GM23338 (cell line): Measurements from ENCODE around the gene KRTAP10-10.

ENCODE experiments used
- CREB1 ChIP-seq: fragments of 250-450 bp; sonication (Bioruptor Pico); IDR thresholded peaks from 2 replicates; pipeline ENCODE4 v1.5.0; 2020; ENCODE audit warnings: low read depth, mild to moderate bottlenecking, moderate library complexity
- EZH2 ChIP-seq: fragments of 200-600 bp; sonication (generic); IDR thresholded peaks from one replicate; pipeline ENCODE4 v1.8.0; 2017; ENCODE audit warnings: antibody characterized with exemption, mild to moderate bottlenecking, low read depth; ENCODE audit not compliant: unreplicated experiment
- EZH2phosphoT487 ChIP-seq: fragments of 200-600 bp; sonication (generic); IDR thresholded peaks from one replicate; pipeline ENCODE4 v1.8.1; 2018; ENCODE audit warnings: antibody characterized with exemption; ENCODE audit not compliant: unreplicated experiment
- JUNB ChIP-seq: IDR thresholded peaks from one replicate; pipeline ENCODE4 v1.6.1; 2016; ENCODE audit warnings: antibody characterized with exemption; ENCODE audit not compliant: unreplicated experiment
- NANOG ChIP-seq: IDR thresholded peaks from 2 replicates; pipeline ENCODE4 v1.6.1; 2016; ENCODE audit warnings: antibody characterized with exemption, borderline replicate concordance
- POLR2AphosphoS5 ChIP-seq: IDR thresholded peaks from 2 replicates; pipeline ENCODE4 v1.6.1; 2016; ENCODE audit warnings: antibody characterized with exemption, low read depth
- REST ChIP-seq: IDR thresholded peaks from one replicate; pipeline ENCODE4 v1.6.1; 2018; ENCODE audit warnings: antibody characterized with exemption; ENCODE audit not compliant: unreplicated experiment
- STAT1 ChIP-seq: IDR thresholded peaks from one replicate; pipeline ENCODE4 v1.6.1; 2016; ENCODE audit warnings: antibody characterized with exemption; ENCODE audit not compliant: unreplicated experiment
- ZNF114 ChIP-seq: fragments of 250-450 bp; sonication (Bioruptor Pico); IDR thresholded peaks from 2 replicates; pipeline ENCODE4 v1.5.0; 2020; ENCODE audit warnings: mild to moderate bottlenecking, moderate library complexity
- ZNF331 ChIP-seq: fragments of 250-450 bp; sonication (Bioruptor Pico); IDR thresholded peaks from 2 replicates; pipeline ENCODE4 v1.5.0; 2020; ENCODE audit warnings: low read depth, mild to moderate bottlenecking, moderate library complexity
- ZNF462 ChIP-seq: fragments of 250-450 bp; sonication (Bioruptor Pico); IDR thresholded peaks from 2 replicates; pipeline ENCODE4 v1.5.0; 2020; ENCODE audit warnings: mild to moderate bottlenecking, moderate library complexity
- TF ChIP-seq, protein P1 (sequence below), 2 experiments: fragments of 200-600 bp in 1 of 2; sonication (generic) in 1 of 2; conservative IDR thresholded peaks; 2 replicates each; pipeline versions ENCODE4 v1.5.1 to v1.6.1; 2016 to 2017; ENCODE audit warnings: antibody characterized with exemption in 2 of 2, low read depth in 2 of 2, mild to moderate bottlenecking in 2 of 2, moderate library complexity in 1 of 2
- TF ChIP-seq, protein P2 (sequence below): IDR thresholded peaks from 2 replicates; pipeline ENCODE4 v1.6.1; 2016; ENCODE audit warnings: antibody characterized with exemption

DNA sequence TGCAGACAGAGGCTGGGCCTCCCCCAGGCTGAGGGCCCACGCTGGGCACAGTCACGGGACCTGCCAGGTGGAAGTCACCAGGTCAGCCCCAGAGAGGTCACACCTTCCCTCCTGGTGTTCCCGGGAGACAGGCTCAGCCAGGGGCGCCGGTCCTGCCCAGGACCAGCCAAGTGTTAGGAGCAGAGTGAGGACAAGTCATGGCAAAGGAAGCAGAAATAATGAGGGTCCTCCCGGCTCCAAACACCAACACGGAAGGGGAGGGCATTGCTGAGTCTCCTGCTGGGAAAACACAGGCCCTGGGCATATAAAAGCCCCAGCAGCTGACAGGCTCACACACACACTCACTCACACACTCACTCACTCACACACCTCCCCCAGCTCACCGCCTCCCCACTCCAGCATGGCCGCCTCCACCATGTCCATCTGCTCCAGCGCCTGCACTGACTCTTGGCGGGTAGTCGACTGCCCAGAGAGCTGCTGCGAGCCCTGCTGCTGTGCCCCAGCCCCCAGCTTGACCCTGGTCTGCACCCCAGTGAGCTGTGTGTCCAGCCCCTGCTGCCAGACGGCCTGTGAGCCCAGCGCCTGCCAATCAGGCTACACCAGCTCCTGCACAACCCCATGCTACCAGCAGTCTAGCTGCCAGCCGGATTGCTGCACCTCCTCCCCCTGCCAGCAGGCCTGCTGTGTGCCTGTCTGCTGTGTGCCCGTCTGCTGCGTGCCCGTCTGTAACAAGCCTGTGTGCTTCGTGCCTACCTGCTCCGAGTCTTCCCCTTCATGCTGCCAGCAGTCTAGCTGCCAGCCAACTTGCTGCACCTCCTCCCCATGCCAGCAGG lies at the start of gene KRTAP10-10:
- TF ChIP-seq, protein P1, sequence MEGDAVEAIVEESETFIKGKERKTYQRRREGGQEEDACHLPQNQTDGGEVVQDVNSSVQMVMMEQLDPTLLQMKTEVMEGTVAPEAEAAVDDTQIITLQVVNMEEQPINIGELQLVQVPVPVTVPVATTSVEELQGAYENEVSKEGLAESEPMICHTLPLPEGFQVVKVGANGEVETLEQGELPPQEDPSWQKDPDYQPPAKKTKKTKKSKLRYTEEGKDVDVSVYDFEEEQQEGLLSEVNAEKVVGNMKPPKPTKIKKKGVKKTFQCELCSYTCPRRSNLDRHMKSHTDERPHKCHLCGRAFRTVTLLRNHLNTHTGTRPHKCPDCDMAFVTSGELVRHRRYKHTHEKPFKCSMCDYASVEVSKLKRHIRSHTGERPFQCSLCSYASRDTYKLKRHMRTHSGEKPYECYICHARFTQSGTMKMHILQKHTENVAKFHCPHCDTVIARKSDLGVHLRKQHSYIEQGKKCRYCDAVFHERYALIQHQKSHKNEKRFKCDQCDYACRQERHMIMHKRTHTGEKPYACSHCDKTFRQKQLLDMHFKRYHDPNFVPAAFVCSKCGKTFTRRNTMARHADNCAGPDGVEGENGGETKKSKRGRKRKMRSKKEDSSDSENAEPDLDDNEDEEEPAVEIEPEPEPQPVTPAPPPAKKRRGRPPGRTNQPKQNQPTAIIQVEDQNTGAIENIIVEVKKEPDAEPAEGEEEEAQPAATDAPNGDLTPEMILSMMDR (conservative IDR thresholded peaks at IDR 0.05; ENCODE audit: low read depth in 2 of 2): no peak
- TF ChIP-seq CREB1 (CRISPR knock-in tag): no peak
- no peak for TF ChIP-seq EZH2
- TF ChIP-seq REST: no peak
- TF ChIP-seq POLR2AphosphoS5: no peak
- TF ChIP-seq ZNF114 (CRISPR knock-in tag): no peak
- no peak for TF ChIP-seq EZH2phosphoT487
- TF ChIP-seq JUNB: no peak
- TF ChIP-seq, protein P2, sequence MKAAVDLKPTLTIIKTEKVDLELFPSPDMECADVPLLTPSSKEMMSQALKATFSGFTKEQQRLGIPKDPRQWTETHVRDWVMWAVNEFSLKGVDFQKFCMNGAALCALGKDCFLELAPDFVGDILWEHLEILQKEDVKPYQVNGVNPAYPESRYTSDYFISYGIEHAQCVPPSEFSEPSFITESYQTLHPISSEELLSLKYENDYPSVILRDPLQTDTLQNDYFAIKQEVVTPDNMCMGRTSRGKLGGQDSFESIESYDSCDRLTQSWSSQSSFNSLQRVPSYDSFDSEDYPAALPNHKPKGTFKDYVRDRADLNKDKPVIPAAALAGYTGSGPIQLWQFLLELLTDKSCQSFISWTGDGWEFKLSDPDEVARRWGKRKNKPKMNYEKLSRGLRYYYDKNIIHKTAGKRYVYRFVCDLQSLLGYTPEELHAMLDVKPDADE: no peak
- no peak for TF ChIP-seq NANOG
- no peak for TF ChIP-seq STAT1
- no peak for TF ChIP-seq ZNF462 (CRISPR knock-in tag)
- TF ChIP-seq ZNF331 (CRISPR knock-in tag): no peak
